HG03097 (cell line): Measurements from ENCODE around the gene HOXB9.

Source experiments
- ATAC-seq: cut with Tn5 transposase; IDR thresholded peaks from one replicate; pipeline ENCODE4 v1.9.1; 2021; ENCODE audit not compliant: unreplicated experiment, low FRiP score

Gene HOXB9

GRCh38 chr17:48588528-48588927 is 37.6 kb downstream of the HOXB9 start:
- no peak for ATAC-seq

- no peak for ATAC-seq
These were observed 38.1 kb downstream of the HOXB9 start for GRCh38 chr17:48588074-48588415.

- ATAC-seq, result no peak
These were observed 38.7 kb downstream of the HOXB9 start for GRCh38 chr17:48587276-48588073.

- ATAC-seq, result no peak
These were observed 39.6 kb downstream of the HOXB9 start for GRCh38 chr17:48586355-48587258.

GRCh38 chr17:48584223-48584741 is 41.9 kb downstream of the HOXB9 start:
- no peak for ATAC-seq

GRCh38 chr17:48583708-48584222 is 42.4 kb downstream of the HOXB9 start:
- ATAC-seq, result no peak

GRCh38 chr17:48582750-48583069 is 43.4 kb downstream of the HOXB9 start:
- no peak for ATAC-seq

GRCh38 chr17:48579760-48580554 is 46.2 kb downstream of the HOXB9 start:
- ATAC-seq, result no peak

- no peak for ATAC-seq
These were observed 46.7 kb downstream of the HOXB9 start for GRCh38 chr17:48579471-48579759.

- no peak for ATAC-seq
These were observed 47.3 kb downstream of the HOXB9 start for GRCh38 chr17:48578616-48579470.

GRCh38 chr17:48577946-48578615 is 48.1 kb downstream of the HOXB9 start, which contains the start of gene HOXB4:
HOXB4 (minus strand) TSS chr17:48578350; CDS start chr17:48578319, 31 bp downstream.
- ATAC-seq, result no peak

GRCh38 chr17:48577330-48577945 is 48.7 kb downstream of the HOXB9 start:
- ATAC-seq, result no peak

- ATAC-seq, result no peak
These were observed 49.5 kb downstream of the HOXB9 start for GRCh38 chr17:48576479-48577309.

GRCh38 chr17:48575673-48576478 is 50.3 kb downstream of the HOXB9 start:
- ATAC-seq, result no peak

GRCh38 chr17:48575066-48575582 is 51.0 kb downstream of the HOXB9 start:
- no peak for ATAC-seq

GRCh38 chr17:48574505-48575065 is 51.6 kb downstream of the HOXB9 start:
- ATAC-seq, result no peak
